Measurements from ENCODE around the gene DCLK1.

The DCLK1 gene

DNA sequence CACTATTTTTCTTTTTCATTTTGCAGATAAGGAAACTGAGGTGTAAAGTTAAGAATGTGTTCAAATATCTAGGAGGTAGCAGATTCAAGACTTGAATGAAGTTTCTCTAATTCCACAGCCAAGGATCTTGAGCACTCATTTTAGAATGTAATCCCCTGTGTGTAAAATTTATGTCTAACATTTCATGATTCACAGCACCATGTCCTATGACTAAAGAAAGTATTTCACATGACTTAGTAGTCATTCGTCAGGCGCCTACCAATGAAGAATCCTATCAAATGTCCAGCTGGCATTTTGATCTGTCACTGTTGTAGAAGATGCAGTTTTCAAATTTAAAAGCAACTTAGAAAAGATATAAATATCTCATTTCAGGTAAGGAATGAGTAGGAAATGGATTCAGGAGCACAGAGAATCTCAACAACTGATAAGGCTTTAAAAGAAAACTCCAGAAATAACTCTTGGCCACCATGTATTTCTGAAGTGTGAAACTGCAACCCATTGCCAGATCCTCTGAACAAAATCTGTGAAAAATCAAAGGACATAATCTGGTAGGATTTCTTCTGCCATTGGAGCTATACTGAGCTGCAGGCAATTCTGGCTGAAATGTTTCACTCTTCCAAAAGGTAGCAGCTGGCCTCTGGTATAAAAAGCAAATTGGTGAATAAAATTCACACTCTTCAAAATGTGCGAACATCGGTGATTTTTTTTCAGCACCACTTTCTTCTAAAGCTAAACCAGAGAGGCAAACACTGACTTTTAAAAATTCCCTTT lies 92.2 kb downstream of the DCLK1 start:
- no peak for DNase-seq (ENCODE audit: low read depth)

DNA sequence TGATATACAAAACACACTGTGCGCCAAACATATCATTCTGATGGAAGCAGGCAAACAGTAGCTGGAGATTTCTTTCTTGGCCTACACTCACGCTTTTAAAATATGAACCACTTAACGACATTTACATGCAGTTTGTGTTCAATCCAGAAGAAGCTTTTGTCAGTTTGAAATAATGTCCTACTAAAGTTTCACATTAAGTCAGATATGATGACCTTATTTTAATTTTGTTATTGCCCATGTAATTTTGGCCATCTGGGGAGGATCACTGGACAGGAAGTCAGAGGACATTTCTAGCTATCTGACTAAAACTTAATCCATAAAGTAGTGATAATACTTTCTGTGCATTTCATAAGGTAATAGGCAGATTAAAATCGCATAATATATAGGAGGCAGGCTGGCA lies 98.1 kb downstream of the DCLK1 start:
- no peak for DNase-seq (ENCODE audit: low read depth)

DNA sequence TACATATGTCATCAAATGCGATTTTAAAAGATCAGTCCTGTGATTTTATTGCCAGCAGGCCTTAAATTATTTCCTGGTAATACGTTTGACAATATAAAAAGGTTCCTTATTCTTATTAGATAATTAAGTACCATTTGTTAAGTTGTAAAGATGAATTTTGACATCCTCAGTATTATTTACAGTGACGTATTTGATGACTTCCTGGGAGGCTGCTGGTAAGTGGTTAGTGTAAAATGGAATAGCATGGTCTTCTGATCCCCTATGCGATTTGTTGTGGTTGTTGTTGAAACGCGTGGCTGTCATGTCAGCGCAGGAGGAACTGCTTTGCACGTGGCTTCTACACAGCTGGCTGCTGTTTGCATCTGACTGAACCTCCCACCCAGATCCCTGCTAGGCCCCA lies 99.7 kb downstream of the DCLK1 start:
- no peak for DNase-seq (ENCODE audit: low read depth)

DNA sequence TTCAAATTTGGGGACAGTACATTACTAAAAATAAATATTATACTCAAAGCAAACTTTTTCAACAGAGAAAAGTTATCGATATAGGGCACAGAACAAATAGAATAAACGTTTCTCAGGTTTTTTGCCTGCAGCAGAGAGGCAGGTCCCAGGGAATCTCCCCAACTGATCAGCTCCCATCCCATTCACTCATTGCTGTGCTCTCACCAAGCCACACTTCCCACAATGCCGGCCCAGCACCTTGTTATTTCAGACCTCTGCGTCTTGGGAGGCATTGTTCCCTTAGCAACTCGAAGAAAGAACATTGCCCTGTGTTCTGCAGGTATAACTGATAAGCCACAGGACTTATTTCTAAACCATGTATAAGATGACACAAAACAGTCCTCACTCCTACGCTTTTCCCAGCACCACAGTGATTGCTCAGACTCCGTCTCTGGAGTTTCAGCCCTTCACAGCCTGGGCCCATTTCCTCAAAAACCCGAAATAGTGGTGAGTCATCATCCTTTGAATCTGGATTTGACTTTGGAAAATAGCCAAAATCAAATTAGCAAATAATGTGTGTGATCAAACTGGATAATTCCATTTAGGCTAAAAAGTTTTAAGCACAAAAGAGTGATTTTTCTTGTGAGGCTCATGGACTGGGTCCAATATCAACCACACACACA lies 100.4 kb downstream of the DCLK1 start:
- DNase-seq (ENCODE audit: low read depth): no peak

DNA sequence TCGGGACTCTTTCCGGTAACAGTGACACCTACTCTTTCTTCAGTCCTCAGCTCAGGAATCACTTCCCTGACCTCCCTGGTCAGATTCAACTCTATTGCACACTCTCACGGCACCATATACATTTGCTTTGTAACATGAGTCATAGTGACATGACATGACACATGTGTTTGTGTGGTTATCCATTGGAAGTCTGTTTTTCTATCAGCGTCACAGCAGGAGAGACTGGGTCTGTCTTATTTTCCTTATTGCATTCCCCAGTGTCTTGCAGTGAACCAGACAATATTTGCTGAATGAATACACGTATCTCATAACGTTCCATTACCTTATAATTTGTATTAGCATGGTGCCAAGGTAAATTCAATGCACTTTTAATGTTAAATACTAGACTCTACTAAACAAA lies 102.0 kb downstream of the DCLK1 start:
- no peak for DNase-seq (ENCODE audit: low read depth)

DNA sequence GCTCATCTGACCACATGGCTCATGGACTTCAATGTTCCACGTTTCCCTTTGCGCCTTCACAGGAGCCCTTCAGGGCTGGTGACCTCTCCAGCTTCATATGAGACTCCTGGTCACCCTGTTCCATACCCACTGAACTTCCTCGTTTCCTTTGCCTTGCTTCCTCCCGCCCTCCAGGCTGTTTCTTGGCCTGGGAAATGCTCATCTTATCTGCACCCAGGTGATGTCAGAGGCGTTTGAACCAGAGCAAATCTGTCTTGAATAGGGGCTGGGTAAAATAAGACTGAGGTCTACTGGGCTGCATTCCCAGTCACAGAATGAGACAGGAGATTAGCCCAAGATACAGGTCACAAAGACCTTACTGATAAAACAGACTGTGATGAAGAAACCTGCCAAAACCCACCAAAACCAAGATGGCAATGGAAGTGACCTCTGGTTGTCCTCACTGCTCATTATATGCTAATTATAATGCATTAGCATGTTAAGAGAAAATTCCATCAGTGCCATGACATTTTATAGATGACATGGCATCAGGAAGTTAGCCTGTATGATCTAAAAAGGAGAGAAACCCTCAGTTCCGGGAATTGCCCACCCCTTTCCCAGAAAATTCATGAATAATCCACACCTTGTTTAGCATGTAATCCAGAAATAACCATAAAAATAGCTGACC lies 102.7 kb downstream of the DCLK1 start:
- no peak for DNase-seq (ENCODE audit: low read depth)

DNA sequence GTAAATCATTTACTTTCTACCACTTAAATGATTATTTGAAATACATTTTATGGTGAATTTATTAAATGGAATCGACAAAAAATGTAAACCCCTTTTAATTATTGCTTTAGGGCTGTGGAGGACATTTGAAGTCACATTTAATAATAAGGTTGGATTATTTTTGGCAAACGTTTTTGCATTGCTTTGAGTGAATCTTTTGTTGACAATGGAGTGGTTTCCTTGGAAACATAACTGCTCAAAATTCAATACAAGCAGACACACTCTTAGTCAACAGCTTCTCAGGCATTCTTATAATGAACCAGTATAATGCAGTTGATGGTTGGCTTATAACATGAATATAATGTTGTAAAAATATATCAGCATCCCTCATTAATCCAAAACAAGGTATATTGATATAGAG lies 104.7 kb downstream of the DCLK1 start:
- no peak for DNase-seq (ENCODE audit: low read depth)

DNA sequence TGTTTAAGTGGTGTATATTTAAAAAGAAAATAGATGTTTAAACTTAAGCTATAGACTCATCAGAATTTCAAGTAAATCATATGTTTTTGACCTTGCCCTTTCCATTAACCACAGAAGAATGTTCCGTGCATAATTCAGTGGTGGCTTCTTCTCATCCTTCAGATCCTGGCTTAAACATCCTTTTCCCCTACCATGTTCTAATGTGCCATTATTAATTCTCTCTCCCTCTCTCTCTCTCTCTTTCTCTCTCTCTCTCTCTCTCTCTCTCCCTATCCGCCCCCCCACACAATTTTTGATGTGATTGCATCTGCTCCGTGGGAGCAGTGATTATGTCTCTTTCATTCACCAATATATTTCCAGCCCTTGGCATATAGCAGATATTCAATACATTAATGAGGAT lies 116.4 kb downstream of the DCLK1 start:
- no peak for DNase-seq (ENCODE audit: low read depth)

DNA sequence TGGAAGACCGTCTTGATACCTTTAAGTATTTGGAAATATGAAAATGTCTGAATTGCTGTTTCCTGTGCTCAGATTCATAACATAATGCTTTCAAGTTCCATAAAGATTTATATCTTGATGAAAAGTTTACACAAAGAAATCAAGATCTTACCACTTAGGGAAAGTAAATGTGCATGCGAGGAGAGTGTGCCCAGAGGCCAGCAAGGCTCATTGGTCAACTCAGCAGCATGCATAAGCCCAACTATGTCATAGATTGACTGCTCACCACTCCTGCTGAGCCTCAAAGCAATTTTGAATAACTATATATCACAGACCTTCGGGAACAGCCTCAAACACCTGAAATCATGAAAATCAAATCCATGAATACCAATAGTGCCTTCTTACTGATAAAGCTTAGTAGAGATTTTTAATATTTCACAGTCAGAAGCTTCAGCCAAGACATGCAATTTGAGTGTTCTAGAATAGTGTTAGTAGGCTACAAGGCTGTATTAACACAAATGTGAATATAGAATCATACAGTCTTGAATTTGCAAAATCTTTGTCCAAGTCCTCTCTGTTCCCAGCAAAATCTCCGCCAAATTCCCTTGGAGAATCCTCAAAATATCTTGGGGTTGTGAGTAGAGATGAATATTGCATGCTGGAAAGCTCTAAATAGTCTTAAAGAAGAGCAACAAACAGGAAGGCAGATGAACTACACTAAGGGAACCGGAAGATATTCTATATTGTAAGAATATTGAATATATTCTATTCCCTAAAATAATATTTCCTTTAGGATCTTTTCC lies 124.1 kb downstream of the DCLK1 start:
- DNase-seq (ENCODE audit: low read depth): no peak

DNA sequence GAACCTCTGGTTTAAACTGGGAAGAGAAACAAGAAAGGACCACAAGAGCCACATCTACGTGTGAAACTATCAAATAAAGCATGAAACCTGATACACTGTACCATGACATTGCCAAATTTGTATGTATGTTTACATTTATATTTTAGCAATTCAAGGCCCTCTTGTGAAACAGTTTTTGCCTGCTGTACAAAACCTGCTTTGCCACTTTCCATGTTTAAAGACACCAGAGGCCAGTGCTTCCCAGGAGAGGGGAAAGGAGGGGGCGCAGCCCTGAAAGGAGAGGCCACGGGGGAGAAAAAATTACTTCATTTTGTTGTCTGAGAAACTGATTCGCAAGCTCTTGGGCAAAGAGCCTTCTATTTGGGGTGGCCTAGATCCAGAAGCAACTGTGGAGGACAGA lies 124.8 kb downstream of the DCLK1 start:
- no peak for DNase-seq (ENCODE audit: low read depth)

DNA sequence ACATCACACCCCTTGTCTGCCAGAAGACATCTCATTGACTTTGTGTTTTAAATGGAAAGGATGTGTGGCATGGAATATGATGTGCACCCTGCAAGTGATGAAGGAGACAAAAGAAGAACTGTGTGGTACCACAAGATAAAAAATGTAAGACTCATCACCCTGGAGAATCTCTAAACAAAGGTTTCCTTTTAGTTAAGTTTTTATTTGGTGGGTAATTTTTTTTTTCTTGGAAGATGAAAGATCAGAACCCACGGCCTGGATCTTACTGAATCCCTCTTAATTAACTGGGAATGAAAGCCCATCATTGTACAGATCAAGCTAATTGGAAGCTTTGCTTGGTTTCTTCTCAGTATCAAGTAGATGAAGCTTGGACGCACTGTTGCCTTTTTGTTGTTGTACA lies 129.6 kb downstream of the DCLK1 start:
- no peak for DNase-seq (ENCODE audit: low read depth)

DNA sequence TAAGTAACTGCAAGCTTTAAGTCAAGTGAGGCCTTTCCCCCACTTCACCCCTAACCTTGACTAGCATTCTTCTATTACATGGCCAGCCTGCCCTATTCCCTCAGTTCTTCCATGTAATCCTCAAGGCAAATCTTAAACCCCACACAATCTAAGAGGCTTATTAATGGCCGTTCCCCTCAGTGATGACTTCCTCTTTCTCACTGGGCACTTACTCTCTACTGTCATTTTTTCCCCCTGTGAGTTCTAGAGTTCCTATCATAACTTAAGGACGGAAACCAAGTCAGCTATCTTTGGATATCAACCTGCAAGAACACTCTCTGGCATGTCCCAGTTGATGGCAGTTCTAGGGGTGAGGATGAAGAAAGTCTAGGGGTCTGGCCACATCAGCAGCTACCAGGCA lies 131.2 kb downstream of the DCLK1 start:
- DNase-seq (ENCODE audit: low read depth): no peak

DNA sequence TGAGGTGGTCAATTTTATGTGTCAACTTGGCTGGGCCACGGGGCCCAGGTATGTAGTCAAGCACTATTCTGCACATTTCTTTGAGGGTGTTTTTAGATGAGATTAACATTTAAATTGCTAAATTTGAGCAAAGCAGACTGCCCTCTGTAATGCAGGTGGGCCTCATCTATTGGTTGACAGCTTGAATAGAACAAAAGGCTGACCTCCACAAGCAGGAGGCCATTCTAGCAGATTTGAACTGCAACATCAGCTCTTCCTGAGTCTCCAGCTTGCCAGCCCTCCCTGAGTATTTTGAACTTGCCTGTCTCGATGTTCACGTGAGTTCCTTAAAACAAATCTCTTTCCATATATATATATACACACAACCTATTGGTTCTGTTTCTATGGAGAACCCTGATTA lies 134.8 kb downstream of the DCLK1 start:
- no peak for DNase-seq (ENCODE audit: low read depth)

DNA sequence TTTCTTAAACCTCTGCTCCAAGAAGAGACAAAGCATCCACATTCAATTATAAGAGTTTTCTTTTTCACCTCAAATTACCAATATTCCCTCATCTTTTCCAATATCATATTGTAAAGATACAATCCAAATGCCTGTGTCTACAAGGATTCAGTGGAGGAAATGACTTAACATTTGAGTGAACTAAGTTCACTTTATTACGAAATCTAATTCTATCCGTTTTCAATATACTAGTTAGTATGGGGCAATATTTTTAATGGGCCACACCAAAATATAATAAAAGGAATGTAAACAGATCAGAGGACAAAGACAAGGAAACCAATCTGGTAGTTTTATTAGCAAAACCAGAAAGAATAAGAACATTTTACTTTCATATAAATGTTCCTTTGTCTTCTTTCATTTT lies 136.0 kb downstream of the DCLK1 start:
- no peak for DNase-seq (ENCODE audit: low read depth)

DNA sequence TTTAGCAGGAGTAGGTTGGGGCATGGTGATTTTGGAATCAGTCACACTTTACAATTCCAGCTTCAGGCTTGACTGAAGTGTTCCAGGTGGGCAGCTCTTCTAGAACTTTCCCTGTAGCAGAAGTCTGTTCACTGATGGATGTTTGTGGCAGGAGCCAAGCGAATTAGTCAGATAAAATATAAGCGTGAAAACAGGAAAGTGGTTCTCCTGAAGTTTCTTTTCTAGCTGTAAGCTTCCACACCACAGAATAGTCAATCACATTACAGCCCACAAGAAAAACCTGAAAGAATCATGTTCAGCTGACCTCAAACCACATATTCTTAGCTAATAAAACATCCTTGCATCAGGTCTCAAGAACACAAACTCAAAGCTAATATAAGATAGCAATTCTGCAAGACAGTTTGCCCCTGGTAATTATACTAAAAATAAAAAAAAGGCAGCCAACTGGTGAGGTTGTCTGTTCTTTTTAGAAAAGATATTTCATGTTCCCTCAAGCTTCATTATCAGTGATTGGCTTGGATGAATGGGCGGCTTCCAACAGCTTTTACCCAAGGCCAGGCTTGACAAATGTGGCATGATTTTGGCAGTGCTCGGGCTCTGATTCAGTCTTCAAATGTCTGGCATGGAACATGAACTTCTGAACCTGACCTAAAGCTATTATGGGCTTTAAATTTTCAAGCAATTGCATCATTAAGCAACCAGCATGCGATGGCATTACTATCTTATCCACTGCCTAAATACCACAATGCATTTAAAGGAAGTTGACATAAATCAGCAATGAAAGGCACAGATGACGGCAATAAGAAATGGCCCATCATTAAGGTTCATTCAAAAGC lies 136.8 kb downstream of the DCLK1 start:
- no peak for DNase-seq (ENCODE audit: low read depth)

DNA sequence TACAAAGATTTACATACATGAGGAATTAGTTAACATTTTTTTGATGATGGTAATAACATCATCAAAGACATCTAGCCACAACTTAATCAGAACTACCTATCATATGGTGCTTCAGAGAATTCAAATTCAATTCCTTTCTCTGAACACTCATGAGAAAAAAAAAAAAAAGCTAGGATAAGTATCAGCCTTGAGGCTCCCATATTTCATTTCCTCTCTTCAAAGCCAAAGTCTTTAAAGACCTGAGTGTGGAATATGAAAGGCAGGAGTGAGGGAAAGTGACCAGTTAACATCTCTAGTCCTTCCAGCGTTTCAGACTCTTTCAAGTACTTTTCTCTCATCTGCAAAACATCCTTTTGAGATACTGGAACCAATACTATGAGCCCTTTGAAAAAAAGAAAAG lies 137.5 kb downstream of the DCLK1 start:
- DNase-seq (ENCODE audit: low read depth): no peak

DNA sequence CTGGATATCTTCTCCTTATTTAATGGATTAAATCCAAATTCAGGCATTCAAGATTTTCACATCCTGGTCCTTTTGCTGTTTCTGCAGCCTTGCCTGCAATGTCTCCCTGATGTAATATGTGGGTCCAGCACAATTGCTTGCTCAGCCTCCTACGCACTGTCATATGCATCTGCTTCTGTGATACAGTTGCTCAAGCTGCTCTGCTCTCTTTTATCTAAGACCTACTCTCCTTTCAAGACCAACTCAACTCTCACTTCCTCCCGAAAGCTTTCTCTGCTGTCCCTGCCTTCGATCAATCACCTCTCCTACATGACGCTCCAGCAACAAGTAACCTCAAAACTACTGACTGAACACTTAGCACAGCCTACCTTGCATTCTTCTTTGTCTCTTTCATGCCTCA lies 138.2 kb downstream of the DCLK1 start:
- DNase-seq (ENCODE audit: low read depth): no peak

DNA sequence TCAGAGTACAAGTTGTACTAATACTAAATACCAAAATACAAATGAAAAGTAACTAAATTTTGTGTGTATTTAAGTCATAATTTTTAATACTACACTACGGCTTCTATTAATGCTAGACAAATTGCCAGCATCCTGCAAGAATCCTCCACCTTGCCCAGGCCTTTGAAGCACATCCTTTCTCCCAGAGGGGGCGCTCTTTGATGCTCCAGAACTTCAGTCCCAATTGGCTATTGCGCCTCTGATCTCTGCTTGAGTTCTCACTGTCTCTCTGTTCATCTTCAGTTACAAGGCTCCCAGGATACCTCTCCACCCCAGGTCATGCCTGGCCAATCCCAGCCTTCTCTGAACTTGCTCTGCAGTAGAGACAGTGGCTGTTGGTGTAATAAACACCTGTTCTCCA lies 141.0 kb downstream of the DCLK1 start:
- DNase-seq (ENCODE audit: low read depth): no peak

DNA sequence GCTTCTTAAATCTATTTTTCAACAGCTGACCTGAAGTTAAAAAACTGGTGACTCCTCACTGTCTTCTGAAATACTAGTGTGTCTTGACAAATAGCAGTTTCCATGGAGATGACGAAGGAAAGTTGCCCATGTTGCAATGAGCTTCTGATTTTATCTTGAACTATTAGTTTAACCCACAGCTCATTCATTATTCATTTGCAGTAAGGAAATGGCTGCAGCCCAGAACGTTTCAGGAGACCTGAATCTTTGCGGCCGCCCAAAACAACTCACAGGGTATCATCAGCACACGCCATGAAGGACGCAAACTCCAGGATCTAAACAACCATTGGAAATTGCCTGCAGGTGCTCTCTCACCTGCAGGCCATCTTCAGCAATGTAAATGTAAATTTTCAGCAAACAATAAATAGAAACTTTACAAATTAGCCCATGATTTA lies 142.5 kb downstream of the DCLK1 start:
- no peak for DNase-seq (ENCODE audit: low read depth)

DNA sequence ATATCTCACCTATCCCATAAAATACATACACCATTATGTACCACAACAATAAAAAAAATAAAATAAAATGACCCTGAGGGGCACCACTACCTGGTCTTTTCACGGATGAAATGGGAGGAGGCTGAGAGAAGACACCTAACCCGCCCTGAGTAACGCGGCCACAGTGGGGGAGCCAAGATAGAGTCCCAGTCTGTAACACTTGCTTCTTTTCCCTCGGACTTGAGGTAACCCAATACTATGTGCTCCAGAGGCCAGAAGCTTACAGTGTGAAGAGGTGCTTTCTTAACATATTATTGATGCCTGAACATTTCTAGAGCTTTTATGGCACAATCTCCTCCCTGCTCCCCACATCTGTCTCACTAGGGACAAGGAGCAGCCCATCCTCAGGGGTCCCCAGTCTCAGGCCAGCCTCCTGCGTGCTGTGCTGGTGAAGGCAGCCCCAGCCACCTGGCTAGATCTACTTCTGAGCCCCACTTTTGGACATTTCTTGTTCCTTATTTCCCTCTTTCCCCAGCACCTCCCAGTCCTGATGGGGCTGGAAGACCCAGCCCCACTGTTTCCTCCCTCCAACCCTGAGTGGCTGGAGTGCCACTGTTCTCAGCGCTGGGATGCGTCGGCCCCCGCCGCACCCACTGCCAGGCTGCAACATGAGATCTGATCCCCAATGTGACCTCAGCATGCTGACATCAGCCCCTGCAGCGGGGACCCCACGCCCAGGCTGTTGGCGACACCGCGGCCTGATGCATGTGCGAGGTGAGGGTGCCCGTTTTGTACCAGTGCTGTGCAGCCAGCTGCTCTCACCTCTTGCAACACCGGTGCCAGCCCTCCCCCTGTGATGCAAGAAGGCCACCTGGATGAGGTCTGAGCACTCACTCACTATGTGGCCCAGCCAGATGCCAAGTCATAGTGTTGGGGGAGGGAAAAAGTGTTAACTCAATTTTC lies 143.3 kb downstream of the DCLK1 start:
- no peak for DNase-seq (ENCODE audit: low read depth)

Measured in stimulated activated CD4-positive, alpha-beta T cell treated with anti-CD3 and anti-CD28 coated beads, Interleukin-2, amount 100 ng/mL, for 4 hours (primary cell).